Measurements from ENCODE around the gene AFF3.
"Not testable (repeated sequence)": the region's sequence is repeated elsewhere in the genome, so short reads cannot be mapped to it uniquely, and the experiment has no call there.

Gene AFF3, protein sequence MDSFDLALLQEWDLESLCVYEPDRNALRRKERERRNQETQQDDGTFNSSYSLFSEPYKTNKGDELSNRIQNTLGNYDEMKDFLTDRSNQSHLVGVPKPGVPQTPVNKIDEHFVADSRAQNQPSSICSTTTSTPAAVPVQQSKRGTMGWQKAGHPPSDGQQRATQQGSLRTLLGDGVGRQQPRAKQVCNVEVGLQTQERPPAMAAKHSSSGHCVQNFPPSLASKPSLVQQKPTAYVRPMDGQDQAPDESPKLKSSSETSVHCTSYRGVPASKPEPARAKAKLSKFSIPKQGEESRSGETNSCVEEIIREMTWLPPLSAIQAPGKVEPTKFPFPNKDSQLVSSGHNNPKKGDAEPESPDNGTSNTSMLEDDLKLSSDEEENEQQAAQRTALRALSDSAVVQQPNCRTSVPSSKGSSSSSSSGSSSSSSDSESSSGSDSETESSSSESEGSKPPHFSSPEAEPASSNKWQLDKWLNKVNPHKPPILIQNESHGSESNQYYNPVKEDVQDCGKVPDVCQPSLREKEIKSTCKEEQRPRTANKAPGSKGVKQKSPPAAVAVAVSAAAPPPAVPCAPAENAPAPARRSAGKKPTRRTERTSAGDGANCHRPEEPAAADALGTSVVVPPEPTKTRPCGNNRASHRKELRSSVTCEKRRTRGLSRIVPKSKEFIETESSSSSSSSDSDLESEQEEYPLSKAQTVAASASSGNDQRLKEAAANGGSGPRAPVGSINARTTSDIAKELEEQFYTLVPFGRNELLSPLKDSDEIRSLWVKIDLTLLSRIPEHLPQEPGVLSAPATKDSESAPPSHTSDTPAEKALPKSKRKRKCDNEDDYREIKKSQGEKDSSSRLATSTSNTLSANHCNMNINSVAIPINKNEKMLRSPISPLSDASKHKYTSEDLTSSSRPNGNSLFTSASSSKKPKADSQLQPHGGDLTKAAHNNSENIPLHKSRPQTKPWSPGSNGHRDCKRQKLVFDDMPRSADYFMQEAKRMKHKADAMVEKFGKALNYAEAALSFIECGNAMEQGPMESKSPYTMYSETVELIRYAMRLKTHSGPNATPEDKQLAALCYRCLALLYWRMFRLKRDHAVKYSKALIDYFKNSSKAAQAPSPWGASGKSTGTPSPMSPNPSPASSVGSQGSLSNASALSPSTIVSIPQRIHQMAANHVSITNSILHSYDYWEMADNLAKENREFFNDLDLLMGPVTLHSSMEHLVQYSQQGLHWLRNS (N-terminal part only)

GRCh38 chr2:100142393-100142792 is at the start of gene AFF3:
AFF3 (minus strand) TSS chr2:100142590; CDS start chr2:100104454, 38,136 bp downstream.
- DNase-seq (ENCODE audit: low read depth in 2 of 2) = peak; percentile 48 to 52

DNA sequence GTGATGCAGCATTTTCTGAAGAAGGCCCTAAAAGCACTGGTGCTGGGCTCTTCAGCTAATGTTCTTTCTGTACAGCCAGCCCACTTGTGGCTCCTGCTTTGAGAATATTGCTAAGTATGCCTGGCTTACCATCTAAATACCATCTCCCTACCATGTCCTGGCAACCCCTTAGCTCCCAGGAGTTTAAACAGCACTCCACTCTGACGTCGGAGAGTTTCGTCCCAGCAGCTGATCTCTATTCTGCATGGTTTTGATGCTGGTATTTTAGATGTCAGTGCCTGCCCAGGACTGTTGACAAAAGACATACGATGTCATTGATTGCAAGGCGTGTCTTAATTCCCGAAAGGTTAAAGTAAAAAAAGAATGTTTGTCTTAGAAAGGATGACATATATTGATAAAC is 47.0 kb upstream of the AFF3 start:
- DNase-seq (ENCODE audit: low read depth in 2 of 2) = no peak

GRCh38 chr2:100188326-100188725 is 45.9 kb upstream of the AFF3 start:
- DNase-seq (ENCODE audit: low read depth in 2 of 2) = no peak

DNA sequence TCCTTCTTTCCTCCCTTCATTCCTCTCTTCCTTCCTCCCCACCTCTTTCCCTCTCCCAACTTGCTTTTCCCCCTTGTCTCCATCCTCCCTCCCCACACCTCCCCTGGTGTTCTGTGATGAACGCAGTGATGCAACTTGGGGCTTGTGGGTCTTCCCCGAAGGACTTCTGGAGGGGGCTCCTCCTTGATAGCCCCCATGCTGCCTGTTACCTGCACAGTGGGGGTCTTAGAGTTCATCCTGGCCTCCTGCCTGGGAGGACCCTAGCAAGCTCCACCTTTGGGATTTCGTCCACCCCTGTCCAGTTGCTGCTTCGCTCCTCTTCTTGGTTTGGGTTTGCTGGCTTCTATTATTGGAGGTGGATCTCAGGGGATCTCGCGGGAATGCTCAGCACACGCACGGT is 43.7 kb upstream of the AFF3 start:
- no peak for DNase-seq (ENCODE audit: low read depth in 2 of 2)

DNA sequence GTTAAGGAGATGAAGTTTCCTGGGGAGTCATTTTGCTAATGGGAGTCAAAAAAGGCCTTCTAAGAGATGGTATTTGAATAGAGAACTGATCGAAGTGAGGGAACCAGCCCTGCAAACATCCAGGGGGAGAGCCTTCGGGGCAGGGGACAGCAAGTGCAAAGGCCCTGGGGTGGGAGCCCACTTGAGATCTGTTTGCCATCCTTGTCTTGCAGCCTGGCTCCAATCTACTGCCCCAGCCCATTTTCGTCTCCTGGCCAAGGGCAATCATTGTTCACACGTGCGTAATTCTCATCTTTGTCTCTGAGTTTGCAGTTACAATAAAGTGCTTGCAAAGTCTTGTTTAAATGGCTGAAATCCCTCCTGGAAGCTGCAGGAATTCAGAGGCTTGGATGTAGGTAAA is 43.1 kb upstream of the AFF3 start:
- DNase-seq (ENCODE audit: low read depth in 2 of 2) = no peak

DNA sequence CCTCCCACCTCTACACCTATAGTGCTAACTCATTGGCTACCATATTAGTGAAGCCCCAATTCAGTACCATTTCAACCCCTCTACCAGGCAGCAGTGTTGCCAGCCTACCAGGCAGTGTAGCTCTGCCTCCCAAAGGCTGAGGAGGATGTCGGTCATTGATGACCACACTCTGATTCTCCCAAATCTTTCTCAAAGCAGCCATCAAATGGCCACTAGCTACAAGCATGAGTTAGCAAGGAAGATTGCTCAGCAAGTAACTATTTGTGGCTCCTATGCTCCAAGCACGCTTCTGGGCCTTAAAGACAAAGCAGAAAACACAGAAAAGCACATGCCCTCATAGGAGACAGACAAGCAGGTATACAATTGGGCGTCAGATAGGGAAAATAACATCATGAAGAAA is 42.7 kb upstream of the AFF3 start:
- DNase-seq (ENCODE audit: low read depth in 2 of 2) = no peak

DNA sequence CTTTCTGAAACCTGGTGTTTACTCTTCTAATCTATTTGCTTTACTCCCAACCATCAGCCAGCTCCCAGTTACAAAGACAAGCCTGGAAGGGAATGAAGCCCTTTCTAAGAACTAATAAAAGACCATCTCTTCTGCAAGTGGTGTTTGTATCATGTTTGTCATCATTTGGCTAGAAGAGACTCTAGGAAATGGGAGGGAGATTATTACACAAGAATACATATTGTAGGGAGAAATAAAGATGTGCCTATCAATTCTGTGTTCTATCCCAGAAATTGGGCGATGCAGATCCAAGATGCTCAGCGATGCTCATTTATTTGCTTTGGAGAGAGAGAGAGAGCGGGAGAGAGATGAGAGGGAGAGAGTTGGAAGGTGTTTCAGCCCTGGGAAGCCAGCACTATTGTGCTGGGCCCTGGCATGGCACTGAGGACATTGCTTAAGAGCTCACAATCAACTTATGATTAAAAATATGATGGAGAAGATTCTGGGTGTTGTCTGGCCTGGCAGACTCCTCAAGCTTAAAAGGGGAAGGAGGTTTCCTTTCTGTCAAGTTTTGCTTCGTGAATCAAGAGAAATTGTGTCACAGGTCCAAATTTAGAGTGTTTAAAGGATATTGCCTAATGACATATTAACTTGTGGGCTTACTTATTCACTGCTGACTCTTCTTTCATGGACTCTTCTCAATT is 41.8 kb upstream of the AFF3 start:
- DNase-seq (ENCODE audit: low read depth in 2 of 2) = no peak

- DNase-seq (ENCODE audit: low read depth in 2 of 2) = no peak
These were observed 40.3 kb upstream of the AFF3 start for GRCh38 chr2:100182494-100183361.

- no peak for DNase-seq (ENCODE audit: low read depth in 2 of 2)
These were observed 38.1 kb upstream of the AFF3 start for GRCh38 chr2:100180503-100180902.

DNA sequence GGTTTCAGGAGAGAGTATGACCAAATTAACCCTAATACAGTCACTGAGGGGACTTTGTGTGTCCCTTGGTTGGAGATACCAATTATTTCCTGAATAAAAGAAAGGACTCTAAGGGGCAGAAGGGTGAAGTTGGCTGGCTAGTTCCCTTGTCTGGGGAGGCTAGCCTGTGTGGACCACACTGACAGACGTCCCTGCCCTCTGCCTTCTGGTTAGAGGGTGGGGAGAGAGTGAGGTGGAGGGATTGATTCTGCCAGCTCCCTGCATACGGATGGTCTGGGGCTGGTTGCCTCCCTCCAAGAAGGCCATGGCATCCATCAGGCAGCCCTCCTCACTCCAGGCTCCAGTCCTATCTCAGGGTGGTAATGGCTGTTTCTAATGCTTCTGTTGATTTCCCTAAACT is 37.4 kb upstream of the AFF3 start:
- no peak for DNase-seq (ENCODE audit: low read depth in 2 of 2)

DNA sequence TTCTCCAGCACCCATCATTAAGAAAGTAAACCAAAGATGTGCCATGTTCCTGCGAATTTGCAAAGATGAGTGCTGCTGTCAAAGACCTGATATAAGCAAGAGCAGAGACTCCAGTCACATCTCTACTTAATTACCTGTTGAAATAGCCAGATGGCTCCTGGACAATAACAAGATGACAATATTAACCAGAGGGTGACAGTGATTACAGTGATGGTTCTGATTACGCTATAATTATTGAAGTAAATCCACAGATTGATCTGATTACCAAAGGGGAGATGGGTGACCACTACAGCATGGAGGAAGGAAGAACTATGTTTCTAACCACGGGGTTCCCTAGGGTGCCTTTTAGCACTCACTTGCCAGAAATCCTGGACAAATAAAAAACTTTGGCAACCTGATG is 36.5 kb upstream of the AFF3 start:
- DNase-seq (ENCODE audit: low read depth in 2 of 2) = no peak

DNA sequence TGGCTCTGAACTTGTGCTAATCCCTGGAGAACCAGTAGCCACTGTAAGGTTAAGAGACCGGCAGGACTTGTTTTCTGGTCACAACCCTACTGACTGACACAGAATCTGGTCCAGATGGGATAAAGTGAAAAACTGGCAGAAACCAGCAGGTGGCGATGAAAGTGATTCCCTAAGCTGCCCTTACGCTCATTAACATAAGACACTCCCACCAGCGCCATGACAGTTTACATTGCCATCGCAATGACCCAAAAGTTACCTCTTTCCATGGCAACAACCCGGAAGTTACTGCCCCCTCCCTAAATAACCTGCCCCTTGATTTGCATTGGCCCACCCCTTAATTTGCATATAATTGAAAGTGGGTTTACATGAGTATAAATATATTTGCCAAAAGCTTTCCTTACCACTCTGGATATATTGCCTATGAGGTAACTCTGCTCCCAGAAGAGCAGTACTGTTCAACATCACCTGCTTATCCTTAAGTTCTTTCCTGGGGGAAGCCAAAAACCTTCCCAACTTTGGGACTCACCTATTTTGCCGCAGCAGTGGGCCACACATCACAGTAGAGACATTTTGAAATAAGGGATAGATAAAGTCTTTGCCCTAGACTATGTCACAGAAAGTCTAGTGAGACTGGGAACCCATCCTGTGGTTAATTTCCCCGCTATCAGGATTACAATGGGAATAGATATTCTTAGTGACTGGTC is 35.8 kb upstream of the AFF3 start:
- peak in 1 of 2 donors; percentile 15 for DNase-seq (ENCODE audit: low read depth in 2 of 2)

- DNase-seq (ENCODE audit: low read depth in 2 of 2) = no peak
These were observed 34.5 kb upstream of the AFF3 start for GRCh38 chr2:100176925-100177324.

DNA sequence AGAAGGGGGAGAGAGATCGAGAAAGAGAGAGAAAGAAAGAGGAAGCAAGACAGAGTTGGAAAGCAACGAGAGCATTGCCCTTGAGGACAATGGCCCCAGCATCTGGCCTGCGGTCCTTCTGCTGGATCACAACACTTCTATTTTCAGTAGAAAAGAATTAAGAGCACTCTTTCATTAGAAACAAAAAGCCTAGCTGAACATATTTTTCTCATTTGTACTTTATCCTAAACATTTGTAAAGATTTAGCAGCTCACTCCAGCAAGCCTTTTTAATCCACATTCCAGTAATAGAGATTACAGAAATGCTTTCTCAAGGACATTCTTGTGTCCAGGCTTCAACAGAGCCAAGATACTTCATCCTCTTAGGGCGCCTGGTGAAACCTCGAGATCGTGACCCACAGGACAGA is 31.6 kb upstream of the AFF3 start:
- no peak for DNase-seq (ENCODE audit: low read depth in 2 of 2)

DNA sequence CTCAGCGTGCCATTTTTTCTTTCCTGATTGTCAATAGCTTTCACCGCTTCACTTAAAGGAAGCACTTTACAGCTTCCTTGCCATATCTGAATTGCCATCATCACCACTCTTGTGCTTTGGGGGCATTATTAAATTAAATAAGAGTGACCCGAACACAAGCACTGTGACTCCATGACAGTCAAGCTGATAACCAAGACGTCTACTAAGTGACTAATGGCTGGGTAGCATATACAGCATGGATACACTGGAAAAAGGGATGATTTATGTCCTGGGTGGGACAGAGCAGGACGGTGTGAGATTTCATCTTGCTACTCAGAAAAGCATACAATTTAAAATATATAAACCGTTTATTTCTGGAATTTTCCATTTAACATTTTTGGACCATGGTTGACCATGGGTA is 24.3 kb upstream of the AFF3 start:
- no peak for DNase-seq (ENCODE audit: low read depth in 2 of 2)

- DNase-seq (ENCODE audit: low read depth in 2 of 2) = no peak
These were observed 21.2 kb upstream of the AFF3 start for GRCh38 chr2:100163605-100164004.

GRCh38 chr2:100161945-100162620 is 19.7 kb upstream of the AFF3 start:
- no peak for DNase-seq (ENCODE audit: low read depth in 2 of 2)

GRCh38 chr2:100160396-100160795 is 18.0 kb upstream of the AFF3 start:
- no peak for DNase-seq (ENCODE audit: low read depth in 2 of 2)

- DNase-seq (ENCODE audit: low read depth in 2 of 2) = not testable (repeated sequence)
These were observed 9.4 kb upstream of the AFF3 start for GRCh38 chr2:100151832-100152231.

Data from stimulated activated CD8-positive, alpha-beta memory T cell treated with anti-CD3 and anti-CD28 coated beads, Interleukin-15, amount 100 ng/mL, for 48 hours (primary cell).